Mammary epithelial cell (primary cell): ENCODE data around the gene NDUFC2.

Source experiments
- EZH2 ChIP-seq: IDR thresholded peaks from 2 replicates; pipeline ENCODE4 v1.6.1; 2012; ENCODE audit warnings: low read length, inconsistent platforms, borderline replicate concordance
- TF ChIP-seq, protein P1 (sequence below), 2 donors: IDR thresholded peaks in 1 of 2; conservative IDR thresholded peaks in 1 of 2; 2 replicates each; pipeline ENCODE4 v1.5.1; 2011 to 2012; ENCODE audit warnings: inconsistent platforms in 2 of 2, low read length in 2 of 2, mild to moderate bottlenecking in 2 of 2, control low read depth in 1 of 2, low read depth in 1 of 2; ENCODE audit not compliant: insufficient read depth in 1 of 2; ENCODE audit errors: extremely low read depth in 1 of 2

DNA sequence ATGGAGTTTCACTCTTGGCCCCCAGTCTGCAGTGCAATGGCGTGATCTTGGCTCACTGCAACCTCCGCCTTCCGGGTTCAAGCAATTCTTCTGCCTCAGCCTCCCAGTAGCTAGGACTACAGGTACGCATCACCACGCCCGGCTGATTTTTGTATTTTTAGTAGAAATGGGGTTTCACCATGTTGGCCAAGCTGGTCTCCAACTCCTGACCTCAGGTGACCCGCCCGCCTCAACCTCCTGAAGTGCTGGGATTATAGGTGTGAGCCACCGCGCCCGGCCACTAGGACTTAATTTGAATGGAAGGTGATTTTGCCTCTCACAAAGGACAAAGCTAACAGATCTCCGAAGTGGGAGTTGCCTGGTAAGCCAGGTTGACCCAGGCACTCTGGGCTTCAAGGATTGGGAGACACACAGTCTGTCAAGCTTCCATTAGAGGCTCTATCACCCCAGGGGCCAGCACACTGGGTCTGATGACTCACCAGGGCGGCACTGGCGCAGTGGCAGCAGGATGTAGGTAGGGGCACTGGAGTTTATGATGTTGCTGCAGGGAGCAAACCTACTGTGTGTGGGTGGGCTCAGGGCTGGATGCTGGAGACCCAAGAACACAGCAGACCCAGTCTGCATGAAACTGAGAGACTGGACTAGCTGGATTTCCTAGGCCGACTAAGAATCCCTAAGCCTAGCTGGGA, 38.8 kb downstream of the NDUFC2 start:
- TF ChIP-seq, protein P1, sequence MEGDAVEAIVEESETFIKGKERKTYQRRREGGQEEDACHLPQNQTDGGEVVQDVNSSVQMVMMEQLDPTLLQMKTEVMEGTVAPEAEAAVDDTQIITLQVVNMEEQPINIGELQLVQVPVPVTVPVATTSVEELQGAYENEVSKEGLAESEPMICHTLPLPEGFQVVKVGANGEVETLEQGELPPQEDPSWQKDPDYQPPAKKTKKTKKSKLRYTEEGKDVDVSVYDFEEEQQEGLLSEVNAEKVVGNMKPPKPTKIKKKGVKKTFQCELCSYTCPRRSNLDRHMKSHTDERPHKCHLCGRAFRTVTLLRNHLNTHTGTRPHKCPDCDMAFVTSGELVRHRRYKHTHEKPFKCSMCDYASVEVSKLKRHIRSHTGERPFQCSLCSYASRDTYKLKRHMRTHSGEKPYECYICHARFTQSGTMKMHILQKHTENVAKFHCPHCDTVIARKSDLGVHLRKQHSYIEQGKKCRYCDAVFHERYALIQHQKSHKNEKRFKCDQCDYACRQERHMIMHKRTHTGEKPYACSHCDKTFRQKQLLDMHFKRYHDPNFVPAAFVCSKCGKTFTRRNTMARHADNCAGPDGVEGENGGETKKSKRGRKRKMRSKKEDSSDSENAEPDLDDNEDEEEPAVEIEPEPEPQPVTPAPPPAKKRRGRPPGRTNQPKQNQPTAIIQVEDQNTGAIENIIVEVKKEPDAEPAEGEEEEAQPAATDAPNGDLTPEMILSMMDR (conservative IDR thresholded peaks at IDR 0.05 in 1 of 2, IDR thresholded peaks at IDR 0.05 in 1 of 2; ENCODE audit: extremely low read depth in 1 of 2, insufficient read depth in 1 of 2, low read depth in 1 of 2, low read length in 2 of 2) = no peak
- no peak for TF ChIP-seq EZH2
